OCI-LY1 (cell line): ENCODE data around the gene LRRFIP2.

Experiments
- H2AFZ ChIP-seq: fragments of 200-600 bp; sonication (generic), shearing (Covaris generic); 2 replicates; pipeline ENCODE4 v1.6.0; 2014; ENCODE audit warnings: antibody characterized with exemption, mild to moderate bottlenecking, low read length
- H3F3A ChIP-seq: fragments of 200-600 bp; sonication (generic), shearing (Covaris generic); 2 replicates; pipeline ENCODE4 v1.6.0; 2014; ENCODE audit warnings: mild to moderate bottlenecking, antibody characterized with exemption, low read length, moderate library complexity; ENCODE audit not compliant: insufficient read depth
- H3K27ac ChIP-seq: fragments of 200-600 bp; sonication (generic); 2 replicates; pipeline ENCODE4 v1.5.1; 2014; ENCODE audit warnings: low read length, mixed run types, mild to moderate bottlenecking, low read depth; ENCODE audit not compliant: poor library complexity, severe bottlenecking
- H3K27me3 ChIP-seq: fragments of 200-600 bp; sonication (generic); 2 replicates; pipeline ENCODE4 v1.6.0; 2014; ENCODE audit warnings: antibody characterized with exemption, mild to moderate bottlenecking, low read length, moderate library complexity; ENCODE audit not compliant: insufficient read depth
- H3K36me3 ChIP-seq: fragments of 200-600 bp; sonication (generic); 2 replicates; pipeline ENCODE4 v1.6.1; 2014; ENCODE audit warnings: mild to moderate bottlenecking, antibody characterized with exemption, low read length, moderate library complexity, mixed read lengths; ENCODE audit not compliant: insufficient read depth
- H3K4me1 ChIP-seq: fragments of 200-600 bp; sonication (generic); 2 replicates; pipeline ENCODE4 v1.5.1; 2014; ENCODE audit warnings: mild to moderate bottlenecking, low read length, moderate library complexity; ENCODE audit not compliant: insufficient read depth, severe bottlenecking
- H3K4me2 ChIP-seq: fragments of 200-600 bp; sonication (generic), shearing (Covaris generic); 2 replicates; pipeline ENCODE4 v1.6.1; 2014; ENCODE audit warnings: low read length
- H3K4me3 ChIP-seq: fragments of 200-600 bp; sonication (generic); 2 replicates; pipeline ENCODE4 v1.5.1; 2014; ENCODE audit warnings: low read length, low read depth, mild to moderate bottlenecking, mixed read lengths; ENCODE audit not compliant: poor library complexity, severe bottlenecking
- H3K79me2 ChIP-seq: fragments of 200-600 bp; shearing (Covaris generic); 2 replicates; pipeline ENCODE4 v1.6.1; 2016; ENCODE audit warnings: mixed run types, low read length, mixed read lengths; ENCODE audit not compliant: insufficient read depth
- H3K9ac ChIP-seq: fragments of 200-600 bp; sonication (generic), shearing (Covaris generic); 2 replicates; pipeline ENCODE4 v1.6.1; 2014; ENCODE audit warnings: mild to moderate bottlenecking, low read length, mixed read lengths
- H3K9me2 ChIP-seq: fragments of 200-600 bp; sonication (generic), shearing (Covaris generic); 2 replicates; pipeline ENCODE4 v1.6.1; 2014; ENCODE audit warnings: low read depth, mild to moderate bottlenecking, low read length, mixed read lengths
- H3K9me3 ChIP-seq: fragments of 200-600 bp; shearing (Covaris generic); 2 replicates; pipeline ENCODE4 v1.6.1; 2014; ENCODE audit warnings: low read length, mixed read lengths
- H4K20me1 ChIP-seq: fragments of 200-600 bp; sonication (generic), shearing (Covaris generic); 2 replicates; pipeline ENCODE4 v1.6.0; 2016; ENCODE audit warnings: mild to moderate bottlenecking, low read length; ENCODE audit not compliant: insufficient read depth
- CTCF ChIP-seq: fragments of 200-600 bp; sonication (generic), shearing (Covaris generic); IDR thresholded peaks from 2 replicates; pipeline ENCODE4 v1.5.1; 2017; ENCODE audit warnings: mild to moderate bottlenecking, antibody characterized with exemption, low read length, moderate library complexity, mixed read lengths
- EZH2 ChIP-seq: fragments of 200-600 bp; sonication (generic), shearing (Covaris generic); IDR thresholded peaks from 2 replicates; pipeline ENCODE4 v1.8.0; 2017; ENCODE audit warnings: borderline replicate concordance, mixed run types, mild to moderate bottlenecking, antibody characterized with exemption, low read length, moderate library complexity, mixed read lengths

Gene LRRFIP2

GRCh38 chr3:37131860-37132144, 42.6 kb downstream of the LRRFIP2 start:
- H3K27ac ChIP-seq: no peak overlapping the region
- no peaks in the 10 kb centered on the region for H3K36me3 ChIP-seq
- H3F3A ChIP-seq: no peaks in the 10 kb centered on the region
- H4K20me1 ChIP-seq: no peaks in the 10 kb centered on the region
- no peak for TF ChIP-seq CTCF
- no peak overlapping the region for H3K4me3 ChIP-seq
- H3K4me1 ChIP-seq: no peaks in the 10 kb centered on the region
- no peaks in the 10 kb centered on the region for H3K9me2 ChIP-seq
- no peaks in the 10 kb centered on the region for H3K27me3 ChIP-seq
- no peaks in the 10 kb centered on the region for H3K9me3 ChIP-seq
- H3K4me2 ChIP-seq: no peak overlapping the region
- no peak overlapping the region for H3K9ac ChIP-seq
- H3K79me2 ChIP-seq: no peaks in the 10 kb centered on the region
- H2AFZ ChIP-seq: no peak overlapping the region

GRCh38 chr3:37130984-37131859, 43.2 kb downstream of the LRRFIP2 start:
- no peaks in the 10 kb centered on the region for H3K27me3 ChIP-seq
- TF ChIP-seq EZH2 (no peak), CTCF (no peak)
- no peak overlapping the region for H2AFZ ChIP-seq
- no peaks in the 10 kb centered on the region for H3K9me2 ChIP-seq
- H4K20me1 ChIP-seq: no peaks in the 10 kb centered on the region
- H3K9me3 ChIP-seq: no peaks in the 10 kb centered on the region
- no peaks in the 10 kb centered on the region for H3K4me1 ChIP-seq
- H3K4me3 ChIP-seq: no peak overlapping the region
- H3K9ac ChIP-seq: no peak overlapping the region
- H3F3A ChIP-seq: no peaks in the 10 kb centered on the region
- H3K79me2 ChIP-seq: no peaks in the 10 kb centered on the region
- no peak overlapping the region for H3K4me2 ChIP-seq
- no peaks in the 10 kb centered on the region for H3K36me3 ChIP-seq
- H3K27ac ChIP-seq: no peak overlapping the region

- TF ChIP-seq EZH2: no peak
- no peak for TF ChIP-seq CTCF
- Histone ChIP-seq H4K20me1 (no peaks in the 10 kb centered on the region), H3K27me3 (no peaks in the 10 kb centered on the region), H3K9me3 (no peaks in the 10 kb centered on the region), H3K27ac (no peak overlapping the region), H2AFZ (no peak overlapping the region), H3F3A (no peaks in the 10 kb centered on the region), H3K4me3 (no peak overlapping the region), H3K4me2 (no peak overlapping the region), H3K9me2 (no peaks in the 10 kb centered on the region), H3K9ac (no peak overlapping the region), H3K4me1 (no peaks in the 10 kb centered on the region), H3K79me2 (no peaks in the 10 kb centered on the region), H3K36me3 (no peaks in the 10 kb centered on the region)
Observed at GRCh38 chr3:37130448-37130847, 43.9 kb downstream of the LRRFIP2 start.
